Measurements from ENCODE around the gene METAP1D.
A peak's percentile ranks its signal among the peaks of the same experiment; 100 is the strongest.

The METAP1D gene

GRCh38 chr2:172094294-172095145, 94.8 kb downstream of the METAP1D start:
- no peak for DNase-seq

GRCh38 chr2:172095146-172095904, 95.6 kb downstream of the METAP1D start:
- DNase-seq, result peak; percentile 56

- no peak for DNase-seq
These were observed 96.3 kb downstream of the METAP1D start for GRCh38 chr2:172095905-172096625.

GRCh38 chr2:172096626-172097547, 97.1 kb downstream of the METAP1D start:
- no peak for DNase-seq

GRCh38 chr2:172097557-172098131, 97.9 kb downstream of the METAP1D start:
- no peak for DNase-seq

GRCh38 chr2:172098287-172098649, 98.5 kb downstream of the METAP1D start:
- no peak for DNase-seq

GRCh38 chr2:172098650-172099471, 99.1 kb downstream of the METAP1D start:
- no peak for DNase-seq

- DNase-seq, result no peak
These were observed 99.8 kb downstream of the METAP1D start for GRCh38 chr2:172099472-172100079.

GRCh38 chr2:172100080-172100934, 100.6 kb downstream of the METAP1D start:
- DNase-seq, result no peak

- DNase-seq, result no peak
These were observed 101.4 kb downstream of the METAP1D start for GRCh38 chr2:172100935-172101820.

- no peak for DNase-seq
These were observed 102.2 kb downstream of the METAP1D start for GRCh38 chr2:172101821-172102390.

- DNase-seq, result peak; percentile 68
These were observed 102.9 kb downstream of the METAP1D start, which contains the start of gene DLX2 for GRCh38 chr2:172102391-172103359. Gene DLX2, minus strand, starts transcription at chr2:172102900. Its CDS starts 362 bp downstream, at chr2:172102538.

GRCh38 chr2:172103471-172104272, 103.9 kb downstream of the METAP1D start:
- peak; percentile 69 for DNase-seq

- DNase-seq, result no peak
These were observed 105.8 kb downstream of the METAP1D start for GRCh38 chr2:172105471-172106107.
